CD4-positive, alpha-beta T cell treated with Interleukin-15 for 4 hours (primary cell): ENCODE data around the gene TTC7B.

Experiments
- DNase-seq: peaks from one replicate; pipeline ENCODE4 v3.0.0-alpha.2; 2020; ENCODE audit warnings: low spot score

Gene TTC7B

GRCh38 chr14:90740946-90741681 lies 75.1 kb downstream of the TTC7B start:
- DNase-seq, result no peak

DNA sequence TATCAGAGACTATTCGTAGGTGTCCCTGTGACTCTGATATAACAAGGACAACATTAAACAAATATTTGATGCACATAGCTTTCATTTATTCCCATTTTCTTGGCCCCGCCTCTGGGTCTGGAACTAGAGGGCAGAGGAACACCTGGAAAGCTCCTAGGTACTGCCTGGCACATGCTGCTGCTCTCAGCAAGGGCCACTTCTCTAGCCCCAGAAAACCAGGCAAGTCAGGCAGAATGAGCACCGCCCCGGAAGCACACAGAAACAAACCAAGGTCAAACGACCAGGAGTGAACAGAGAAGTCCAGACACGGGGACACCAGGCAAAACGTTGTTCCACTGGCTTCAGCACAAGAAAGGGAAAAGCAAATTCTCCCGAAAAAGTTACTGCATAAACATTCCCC lies 76.1 kb downstream of the TTC7B start:
- DNase-seq, result no peak

DNA sequence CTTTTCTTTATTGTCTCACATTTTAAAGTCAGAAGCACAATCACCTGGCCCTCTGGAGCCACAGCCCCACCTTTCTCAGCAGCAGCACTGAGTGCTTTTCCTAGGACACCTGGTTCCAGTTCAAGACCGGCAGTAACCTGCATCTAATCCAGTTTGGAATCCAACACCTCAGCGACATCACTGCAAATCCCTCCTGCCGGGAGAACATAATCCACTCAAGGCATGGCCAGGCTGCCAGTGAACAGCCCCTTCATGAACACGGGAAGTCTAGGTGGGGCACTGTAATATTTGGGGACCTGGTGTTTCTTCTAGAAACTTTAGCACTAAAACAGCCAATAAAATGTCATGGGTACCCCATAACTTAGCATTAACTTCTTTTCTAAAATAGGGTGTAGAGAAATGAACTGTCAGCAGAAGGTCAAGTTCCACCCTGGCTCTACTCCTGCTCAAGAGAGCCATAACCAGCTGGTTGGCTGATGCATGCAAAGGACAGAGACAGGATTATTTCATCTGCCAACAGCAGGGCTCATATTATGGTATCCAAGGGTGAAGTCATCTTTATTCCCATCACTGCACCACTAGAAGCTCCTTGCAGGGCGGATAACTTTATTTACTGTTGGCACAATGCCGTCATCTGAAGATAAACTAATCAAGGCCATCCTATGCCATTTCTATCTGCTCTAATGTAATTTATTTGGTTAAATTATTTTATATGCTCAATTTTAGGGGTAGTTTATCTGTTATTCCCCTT lies 76.7 kb downstream of the TTC7B start:
- no peak for DNase-seq

- no peak for DNase-seq
These were observed 83.0 kb downstream of the TTC7B start for GRCh38 chr14:90733139-90733808.

DNA sequence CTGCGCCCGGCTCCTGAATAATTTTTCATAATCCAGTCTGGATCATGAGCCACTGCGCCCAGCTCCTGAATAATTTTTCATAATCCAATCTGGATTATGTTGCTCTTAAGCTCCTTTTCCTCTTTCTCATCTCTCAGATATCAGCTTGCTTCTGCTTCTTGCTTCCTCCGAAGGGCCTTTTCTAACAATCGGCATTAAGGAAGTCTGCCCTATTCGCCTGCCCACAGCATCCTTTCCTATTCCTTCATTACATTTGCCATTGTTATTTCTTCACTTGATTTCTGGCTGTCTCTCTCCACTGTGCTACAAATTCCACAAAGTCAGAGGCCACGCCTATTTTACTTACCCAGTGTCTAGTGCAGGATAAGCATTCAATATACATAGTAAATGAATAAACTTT lies 83.5 kb downstream of the TTC7B start:
- no peak for DNase-seq

DNA sequence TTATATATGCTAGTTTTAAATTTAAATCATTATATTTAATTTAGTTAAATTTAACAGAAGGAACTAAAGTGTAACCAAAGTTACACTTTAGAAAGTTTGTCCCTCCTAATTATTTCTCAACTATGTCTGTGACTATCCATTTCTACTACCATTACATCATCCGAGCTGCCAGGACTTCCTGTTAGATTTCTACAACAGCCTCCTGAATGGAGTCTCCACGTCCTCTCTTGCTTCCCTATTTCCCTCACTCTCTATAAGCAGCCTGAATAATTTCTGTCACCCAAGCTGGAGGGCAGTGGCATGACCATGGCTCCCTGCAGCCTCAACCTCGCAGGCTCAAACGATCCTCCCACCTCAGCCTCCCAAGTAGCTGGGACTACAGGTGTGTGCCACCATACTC lies 84.1 kb downstream of the TTC7B start:
- no peak for DNase-seq

DNA sequence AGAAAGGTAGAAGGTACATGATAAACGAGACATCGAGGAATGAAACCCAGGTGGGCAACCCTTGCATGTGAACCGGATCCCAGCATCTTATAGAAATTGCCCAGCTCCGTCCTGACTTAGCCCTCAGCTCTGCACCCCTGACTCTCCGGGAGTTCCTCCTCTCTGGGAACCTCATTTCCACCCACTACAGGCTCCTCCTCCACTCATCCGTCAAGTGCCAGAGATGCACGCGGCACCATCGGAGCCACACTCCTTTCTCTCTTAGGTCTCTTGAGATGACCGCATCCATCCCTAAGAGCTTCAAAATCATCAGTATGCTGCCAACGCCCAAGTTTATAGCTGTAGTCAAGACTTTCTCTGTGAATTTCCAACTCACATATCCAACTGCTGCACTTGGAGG lies 84.7 kb downstream of the TTC7B start:
- no peak for DNase-seq

GRCh38 chr14:90730206-90730766 lies 85.9 kb downstream of the TTC7B start:
- DNase-seq, result no peak

DNA sequence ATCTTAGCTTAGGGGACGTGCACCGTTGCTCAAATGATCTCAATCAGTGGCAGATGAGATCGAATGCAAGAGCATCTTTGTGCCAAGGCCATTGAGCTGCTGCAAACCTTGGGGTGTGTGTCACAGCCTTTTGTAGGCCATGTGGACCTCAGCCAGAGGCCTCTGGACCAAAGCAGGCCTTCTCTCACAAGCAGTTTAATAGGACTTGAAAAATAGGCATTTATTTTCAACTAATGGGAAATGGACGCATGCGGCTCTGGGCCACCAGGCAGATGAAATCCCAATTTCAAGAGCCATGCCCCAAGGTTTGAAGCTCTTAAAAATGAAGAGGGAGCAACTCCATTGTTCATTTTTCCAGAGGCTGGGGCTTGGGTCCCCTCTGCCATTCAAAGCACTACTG lies 87.3 kb downstream of the TTC7B start:
- no peak for DNase-seq

GRCh38 chr14:90727082-90727481 lies 89.1 kb downstream of the TTC7B start:
- DNase-seq, result no peak

DNA sequence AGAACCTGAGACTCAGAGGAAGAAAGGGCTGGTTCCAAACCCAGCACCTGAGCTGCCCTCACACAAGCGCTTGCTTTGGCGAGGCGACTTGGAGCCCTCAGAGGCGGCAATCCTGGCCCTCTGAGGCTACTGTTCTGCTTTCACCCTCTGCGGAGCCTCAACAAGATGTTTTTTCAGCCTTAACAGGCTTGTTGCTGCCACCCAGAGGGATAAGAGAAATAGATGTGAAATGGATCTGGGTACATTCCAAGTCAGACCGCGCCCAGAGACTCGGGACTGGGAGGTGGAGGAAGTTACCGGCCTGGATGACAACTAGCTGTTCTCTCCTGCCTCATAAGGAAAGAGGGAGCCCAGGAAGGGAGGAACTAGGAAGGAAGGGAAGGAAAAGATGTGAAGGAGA lies 89.6 kb downstream of the TTC7B start:
- no peak for DNase-seq

- no peak for DNase-seq
These were observed 91.4 kb downstream of the TTC7B start for GRCh38 chr14:90724866-90725265.

DNA sequence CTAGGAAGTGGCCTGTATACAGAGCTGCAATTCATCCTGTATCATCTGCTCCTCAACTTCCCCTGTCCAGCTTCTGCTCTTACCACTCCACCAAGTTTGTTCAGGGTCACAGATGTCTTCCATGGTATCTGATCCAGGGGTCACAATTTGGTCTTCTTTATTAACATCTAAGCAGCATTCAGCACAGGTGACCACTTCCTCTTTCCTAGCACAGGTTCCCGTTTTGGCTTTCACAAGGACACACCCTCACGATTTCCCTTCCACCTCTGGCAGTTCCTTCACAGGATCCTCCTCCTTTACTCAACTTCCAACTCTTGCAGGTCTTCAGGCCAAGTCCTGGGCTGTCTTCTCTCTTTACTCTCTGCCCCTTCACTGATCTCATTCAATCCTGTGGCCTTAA lies 93.6 kb downstream of the TTC7B start:
- no peak for DNase-seq

- DNase-seq, result no peak
These were observed 94.5 kb downstream of the TTC7B start for GRCh38 chr14:90721619-90722305.

DNA sequence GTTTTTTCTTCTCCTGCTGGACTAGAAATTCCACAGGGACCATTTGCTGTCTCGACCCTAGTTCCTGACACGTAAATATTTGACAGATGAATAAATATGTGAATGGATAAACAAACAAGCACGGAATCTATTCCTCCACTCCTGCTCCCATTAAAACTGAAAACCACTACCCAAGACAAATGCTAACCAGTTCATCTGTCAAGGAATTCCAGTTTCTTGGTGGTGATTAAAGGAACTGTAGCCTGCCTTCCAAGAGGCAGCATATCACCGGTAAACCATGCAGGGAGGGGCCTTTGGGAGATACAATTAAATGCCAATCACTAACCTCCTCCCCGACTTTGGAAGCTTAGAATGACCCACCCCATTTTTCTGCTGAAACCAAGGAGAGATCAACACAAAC lies 95.4 kb downstream of the TTC7B start:
- no peak for DNase-seq

GRCh38 chr14:90720336-90720735 lies 95.9 kb downstream of the TTC7B start:
- no peak for DNase-seq

DNA sequence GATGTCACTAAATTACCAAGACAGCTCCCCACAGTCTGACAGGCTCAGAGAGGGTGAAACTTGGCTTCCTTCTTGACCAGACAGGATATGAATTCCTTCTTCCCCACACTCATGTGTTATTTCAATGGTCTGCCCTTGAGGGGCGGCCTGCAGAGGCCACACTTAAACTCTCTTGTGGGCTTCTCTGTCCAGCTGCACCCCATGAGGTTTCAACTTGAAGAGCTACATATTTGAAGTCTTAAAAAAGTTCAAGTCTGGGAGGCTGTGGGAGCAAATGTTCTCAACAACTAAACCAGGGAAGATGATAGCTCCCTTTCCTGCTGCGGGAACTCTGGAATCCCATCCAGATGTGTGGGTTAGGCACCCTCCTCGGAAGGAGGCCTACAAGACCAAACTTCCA lies 98.3 kb downstream of the TTC7B start:
- DNase-seq, result no peak

GRCh38 chr14:90715993-90716392 lies 100.2 kb downstream of the TTC7B start:
- DNase-seq, result no peak

- DNase-seq, result no peak
These were observed 100.7 kb downstream of the TTC7B start for GRCh38 chr14:90715495-90715894.

GRCh38 chr14:90714811-90715210 lies 101.4 kb downstream of the TTC7B start:
- DNase-seq, result no peak

GRCh38 chr14:90704738-90705392 lies 111.4 kb downstream of the TTC7B start:
- no peak for DNase-seq
